ENCODE data around the gene SMC5.
"Not testable (repeated sequence)": the region's sequence is repeated elsewhere in the genome, so short reads cannot be mapped to it uniquely, and the experiment has no call there.

SMC5 gene

GRCh38 chr9:70315389-70315788 lies 56.6 kb downstream of the SMC5 start:
- no peaks in the 10 kb centered on the region for H3K9me3 ChIP-seq (ENCODE audit: low read length)
- no peaks in the 10 kb centered on the region for H3K4me1 ChIP-seq (ENCODE audit: insufficient read depth, low read length)

GRCh38 chr9:70318002-70318401 lies 59.2 kb downstream of the SMC5 start:
- no peak overlapping the region for H3K9ac ChIP-seq (ENCODE audit: low read length)
- H3K27ac ChIP-seq (ENCODE audit: low read depth, low read length) = no peak overlapping the region
- H3K4me1 ChIP-seq (ENCODE audit: insufficient read depth, low read length) = no peaks in the 10 kb centered on the region
- peaks cover 18% of the 10 kb centered on the region for H3K36me3 ChIP-seq (ENCODE audit: insufficient read depth, low read length)
- H3K27me3 ChIP-seq (ENCODE audit: control insufficient read depth in 1 of 2, insufficient read depth in 2 of 2, low read length in 2 of 2) = no peaks in the 10 kb centered on the region
- H3K4me3 ChIP-seq (ENCODE audit: low read depth in 1 of 2, low read length in 2 of 2) = no peak overlapping the region
- no peaks in the 10 kb centered on the region for H3K9me3 ChIP-seq (ENCODE audit: low read length)

More at GRCh38 chr9:70315389-70315788, 56.6 kb downstream of the SMC5 start:
- Histone ChIP-seq H3K9ac (ENCODE audit: low read length) (no peak overlapping the region), H3K4me3 (ENCODE audit: low read depth in 1 of 2, low read length in 2 of 2) (no peak overlapping the region), H3K36me3 (ENCODE audit: insufficient read depth, low read length) (peaks cover 23% of the 10 kb centered on the region), H3K27me3 (ENCODE audit: control insufficient read depth in 1 of 2, insufficient read depth in 2 of 2, low read length in 2 of 2) (no peaks in the 10 kb centered on the region), H3K27ac (ENCODE audit: low read depth, low read length) (no peak overlapping the region)

GRCh38 chr9:70322096-70322495 lies 63.3 kb downstream of the SMC5 start:
- Histone ChIP-seq H3K9me3 (ENCODE audit: low read length) (no peaks in the 10 kb centered on the region), H3K9ac (ENCODE audit: low read length) (no peak overlapping the region), H3K27ac (ENCODE audit: low read depth, low read length) (no peak overlapping the region), H3K36me3 (ENCODE audit: insufficient read depth, low read length) (peaks cover 24% of the 10 kb centered on the region), H3K27me3 (ENCODE audit: control insufficient read depth in 1 of 2, insufficient read depth in 2 of 2, low read length in 2 of 2) (no peaks in the 10 kb centered on the region), H3K4me1 (ENCODE audit: insufficient read depth, low read length) (no peaks in the 10 kb centered on the region), H3K4me3 (ENCODE audit: low read depth in 1 of 2, low read length in 2 of 2) (no peak overlapping the region)

GRCh38 chr9:70324963-70325362 lies 66.2 kb downstream of the SMC5 start:
- no peaks in the 10 kb centered on the region for H3K27me3 ChIP-seq (ENCODE audit: control insufficient read depth in 1 of 2, insufficient read depth in 2 of 2, low read length in 2 of 2)
- no peak overlapping the region for H3K27ac ChIP-seq (ENCODE audit: low read depth, low read length)
- H3K4me1 ChIP-seq (ENCODE audit: insufficient read depth, low read length) = no peaks in the 10 kb centered on the region
- H3K36me3 ChIP-seq (ENCODE audit: insufficient read depth, low read length) = peaks cover 22% of the 10 kb centered on the region
- no peaks in the 10 kb centered on the region for H3K9me3 ChIP-seq (ENCODE audit: low read length)
- no peak overlapping the region for H3K9ac ChIP-seq (ENCODE audit: low read length)
- H3K4me3 ChIP-seq (ENCODE audit: low read depth in 1 of 2, low read length in 2 of 2) = no peak overlapping the region

DNA sequence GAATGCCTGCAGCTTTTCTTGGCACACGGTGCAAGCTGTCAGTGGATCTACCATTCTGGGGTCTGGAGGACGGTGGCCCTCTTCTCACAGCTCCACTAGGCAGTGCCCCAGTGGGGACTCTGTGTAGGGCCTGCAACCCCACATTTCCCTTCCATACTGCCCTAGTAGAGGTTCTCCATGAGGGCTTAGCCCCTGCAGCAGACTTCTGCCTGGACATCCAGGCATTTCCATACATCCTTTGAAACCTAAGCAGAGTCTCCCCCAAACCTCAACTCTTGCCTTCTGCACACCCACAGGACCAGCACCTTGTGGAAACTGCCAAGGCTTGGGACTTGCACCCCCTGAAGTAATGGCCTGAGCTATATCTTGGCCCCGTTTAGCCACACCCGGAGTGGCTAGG lies 69.8 kb downstream of the SMC5 start:
- not testable (repeated sequence) for H3K9ac ChIP-seq (ENCODE audit: low read length); H3K9me3 ChIP-seq (ENCODE audit: low read length); H3K4me3 ChIP-seq (ENCODE audit: low read depth in 1 of 2, low read length in 2 of 2); H3K27me3 ChIP-seq (ENCODE audit: control insufficient read depth in 1 of 2, insufficient read depth in 2 of 2, low read length in 2 of 2); H3K27ac ChIP-seq (ENCODE audit: low read depth, low read length); H3K4me1 ChIP-seq (ENCODE audit: insufficient read depth, low read length)
- peaks cover 19% of the 10 kb centered on the region for H3K36me3 ChIP-seq (ENCODE audit: insufficient read depth, low read length)

- Histone ChIP-seq H3K4me3 (ENCODE audit: low read depth in 1 of 2, low read length in 2 of 2) (no peak overlapping the region), H3K27ac (ENCODE audit: low read depth, low read length) (no peak overlapping the region), H3K9me3 (ENCODE audit: low read length) (no peaks in the 10 kb centered on the region), H3K36me3 (ENCODE audit: insufficient read depth, low read length) (peaks cover 4% of the 10 kb centered on the region), H3K9ac (ENCODE audit: low read length) (no peak overlapping the region), H3K27me3 (ENCODE audit: control insufficient read depth in 1 of 2, insufficient read depth in 2 of 2, low read length in 2 of 2) (no peaks in the 10 kb centered on the region), H3K4me1 (ENCODE audit: insufficient read depth, low read length) (no peaks in the 10 kb centered on the region)
These were observed 81.8 kb downstream of the SMC5 start for GRCh38 chr9:70340572-70340971.

GRCh38 chr9:70347046-70347445 lies 88.3 kb downstream of the SMC5 start:
- peaks cover 22% of the 10 kb centered on the region for H3K36me3 ChIP-seq (ENCODE audit: insufficient read depth, low read length)
- no peak overlapping the region for H3K27ac ChIP-seq (ENCODE audit: low read depth, low read length)
- no peaks in the 10 kb centered on the region for H3K4me1 ChIP-seq (ENCODE audit: insufficient read depth, low read length)
- H3K9ac ChIP-seq (ENCODE audit: low read length) = no peak overlapping the region
- no peaks in the 10 kb centered on the region for H3K9me3 ChIP-seq (ENCODE audit: low read length)
- no peaks in the 10 kb centered on the region for H3K27me3 ChIP-seq (ENCODE audit: control insufficient read depth in 1 of 2, insufficient read depth in 2 of 2, low read length in 2 of 2)
- no peak overlapping the region for H3K4me3 ChIP-seq (ENCODE audit: low read depth in 1 of 2, low read length in 2 of 2)

DNA sequence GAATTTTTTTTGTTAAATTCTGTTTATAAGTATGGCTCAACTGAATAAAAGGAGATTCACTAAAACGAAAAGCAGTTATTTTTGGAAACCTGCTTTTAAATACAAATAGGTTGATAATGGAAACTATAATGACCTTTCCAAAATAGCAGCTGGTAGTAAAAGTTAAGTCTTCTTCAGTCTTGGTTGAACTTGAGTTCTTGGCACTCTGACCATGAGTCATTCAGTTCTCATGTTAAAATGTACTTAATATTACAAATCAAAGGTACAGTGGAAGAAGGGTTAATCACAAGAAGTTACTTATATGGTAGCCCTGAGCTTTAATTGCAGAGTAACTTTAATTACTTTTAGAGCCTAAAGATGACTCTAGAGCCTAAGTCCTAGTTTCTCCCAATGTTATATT lies 93.6 kb downstream of the SMC5 start:
- H3K27me3 ChIP-seq (ENCODE audit: control insufficient read depth in 1 of 2, insufficient read depth in 2 of 2, low read length in 2 of 2) = no peaks in the 10 kb centered on the region
- no peak overlapping the region for H3K27ac ChIP-seq (ENCODE audit: low read depth, low read length)
- H3K9me3 ChIP-seq (ENCODE audit: low read length) = no peaks in the 10 kb centered on the region
- H3K9ac ChIP-seq (ENCODE audit: low read length) = no peak overlapping the region
- no peak overlapping the region for H3K4me3 ChIP-seq (ENCODE audit: low read depth in 1 of 2, low read length in 2 of 2)
- H3K4me1 ChIP-seq (ENCODE audit: insufficient read depth, low read length) = no peaks in the 10 kb centered on the region
- peaks cover 17% of the 10 kb centered on the region for H3K36me3 ChIP-seq (ENCODE audit: insufficient read depth, low read length)

GRCh38 chr9:70352802-70353201 lies 94.0 kb downstream of the SMC5 start:
- Histone ChIP-seq H3K27me3 (ENCODE audit: control insufficient read depth in 1 of 2, insufficient read depth in 2 of 2, low read length in 2 of 2) (no peaks in the 10 kb centered on the region), H3K9me3 (ENCODE audit: low read length) (no peaks in the 10 kb centered on the region), H3K9ac (ENCODE audit: low read length) (no peak overlapping the region), H3K4me3 (ENCODE audit: low read depth in 1 of 2, low read length in 2 of 2) (no peak overlapping the region), H3K4me1 (ENCODE audit: insufficient read depth, low read length) (no peaks in the 10 kb centered on the region), H3K36me3 (ENCODE audit: insufficient read depth, low read length) (peaks cover 16% of the 10 kb centered on the region), H3K27ac (ENCODE audit: low read depth, low read length) (no peak overlapping the region)

GRCh38 chr9:70355801-70356200 lies 97.0 kb downstream of the SMC5 start:
- H3K4me3 ChIP-seq (ENCODE audit: low read depth in 1 of 2, low read length in 2 of 2) = no peak overlapping the region
- no peak overlapping the region for H3K9ac ChIP-seq (ENCODE audit: low read length)
- H3K27me3 ChIP-seq (ENCODE audit: control insufficient read depth in 1 of 2, insufficient read depth in 2 of 2, low read length in 2 of 2) = no peaks in the 10 kb centered on the region
- peaks cover 1% of the 10 kb centered on the region for H3K36me3 ChIP-seq (ENCODE audit: insufficient read depth, low read length)
- H3K27ac ChIP-seq (ENCODE audit: low read depth, low read length) = no peak overlapping the region
- no peaks in the 10 kb centered on the region for H3K9me3 ChIP-seq (ENCODE audit: low read length)
- no peaks in the 10 kb centered on the region for H3K4me1 ChIP-seq (ENCODE audit: insufficient read depth, low read length)

DNA sequence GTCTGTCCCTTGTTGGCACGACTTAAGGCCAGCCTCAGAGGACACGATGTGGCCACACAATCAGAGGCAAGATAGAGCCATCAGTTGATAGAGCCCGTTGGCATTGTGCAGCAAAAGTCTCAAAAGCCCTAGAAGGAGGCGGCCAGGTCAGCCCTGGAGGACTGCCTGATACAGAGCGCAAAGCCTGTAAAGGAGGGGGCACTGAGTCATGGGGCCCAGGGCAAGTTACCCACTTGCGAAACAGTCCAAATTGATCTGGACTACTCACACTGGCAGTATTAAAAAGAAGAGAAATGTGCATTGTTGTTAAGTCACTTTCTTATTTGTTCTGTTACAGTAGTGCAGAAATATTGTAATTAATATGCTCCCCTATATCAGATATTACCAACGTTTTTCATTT lies 104.2 kb downstream of the SMC5 start:
- H3K27me3 ChIP-seq (ENCODE audit: control insufficient read depth in 1 of 2, insufficient read depth in 2 of 2, low read length in 2 of 2) = no peaks in the 10 kb centered on the region
- H3K36me3 ChIP-seq (ENCODE audit: insufficient read depth, low read length) = no peaks in the 10 kb centered on the region
- H3K9me3 ChIP-seq (ENCODE audit: low read length) = no peaks in the 10 kb centered on the region
- H3K9ac ChIP-seq (ENCODE audit: low read length) = no peak overlapping the region
- H3K4me1 ChIP-seq (ENCODE audit: insufficient read depth, low read length) = no peaks in the 10 kb centered on the region
- H3K27ac ChIP-seq (ENCODE audit: low read depth, low read length) = no peak overlapping the region
- H3K4me3 ChIP-seq (ENCODE audit: low read depth in 1 of 2, low read length in 2 of 2) = no peak overlapping the region

GRCh38 chr9:70363760-70364159 lies 105.0 kb downstream of the SMC5 start:
- Histone ChIP-seq H3K4me3 (ENCODE audit: low read depth in 1 of 2, low read length in 2 of 2) (no peak overlapping the region), H3K9ac (ENCODE audit: low read length) (no peak overlapping the region), H3K9me3 (ENCODE audit: low read length) (no peaks in the 10 kb centered on the region), H3K27ac (ENCODE audit: low read depth, low read length) (no peak overlapping the region), H3K36me3 (ENCODE audit: insufficient read depth, low read length) (no peaks in the 10 kb centered on the region), H3K27me3 (ENCODE audit: control insufficient read depth in 1 of 2, insufficient read depth in 2 of 2, low read length in 2 of 2) (no peaks in the 10 kb centered on the region), H3K4me1 (ENCODE audit: insufficient read depth, low read length) (no peaks in the 10 kb centered on the region)

All from muscle layer of colon (tissue), 2 donors.